Motor neuron (in vitro differentiated cells): ENCODE measurements around the gene MBTD1. TPM values are rescaled to one million over a fixed set of nuclear protein-coding genes. Genes with fewer than 3 reads are reported as not detected.

Experiments used
- ATAC-seq, 8 experiments: fragments of 200-7000 bp; cut with Tn5 transposase; replicated peaks in 6 of 8; 2 replicates each; pipeline ENCODE4 v1.8.0; 2021; ENCODE audit warnings: mild to moderate bottlenecking in 8 of 8, moderate library complexity in 8 of 8
- H3K27ac ChIP-seq, 2 donors: fragments of 250-450 bp; sonication (Bioruptor Pico); 2 replicates each; pipeline ENCODE4 v1.9.0; 2021; ENCODE audit warnings: antibody characterized with exemption in 2 of 2, mild to moderate bottlenecking in 2 of 2, moderate library complexity in 1 of 2
- H3K4me1 ChIP-seq, 2 donors: fragments of 250-450 bp; sonication (Bioruptor Pico); replicated peaks in 1 of 2; 2 replicates each; pipeline ENCODE4 v1.6.1; 2021; ENCODE audit warnings: antibody characterized with exemption in 2 of 2, mild to moderate bottlenecking in 2 of 2, moderate library complexity in 1 of 2
- H3K4me3 ChIP-seq, 5 donors: fragments of 250-450 bp; sonication (Bioruptor Pico); 2 replicates each; pipeline ENCODE4 v1.9.0; 2021; ENCODE audit warnings: antibody characterized with exemption in 5 of 5, mild to moderate bottlenecking in 5 of 5, moderate library complexity in 4 of 5
- WGBS, 10 experiments: fragments of 450-650 bp; shearing (Covaris generic); methylation state at CpG; one replicate each; pipeline ENCODE4 v1.0.0; 2022; 5-methylcytosine and 5-hydroxymethylcytosine counted together
- in situ Hi-C, 9 experiments: fragments of 400-800 bp; cut with MboI; loops; one replicate each; pipeline ENCODE4 v1.15.0; 2021; ENCODE audit warnings: low sequenced_read_pairs in 9 of 9, low pct_unique_long_range_greater_than_20kb in 2 of 9; ENCODE audit not compliant: unreplicated experiment in 9 of 9
- total RNA-seq, 8 experiments: library from RNA; unstranded; fragments of 300-600 nt; gene quantifications; 2 replicates each; pipeline versions ENCODE4 v1.2.3 to v1.2.4, GENCODE V29; 2022

MBTD1 gene
- total RNA-seq, 8 experiments from 2014 or later = 15.3 to 56.2 (median 19.8) TPM

DNA sequence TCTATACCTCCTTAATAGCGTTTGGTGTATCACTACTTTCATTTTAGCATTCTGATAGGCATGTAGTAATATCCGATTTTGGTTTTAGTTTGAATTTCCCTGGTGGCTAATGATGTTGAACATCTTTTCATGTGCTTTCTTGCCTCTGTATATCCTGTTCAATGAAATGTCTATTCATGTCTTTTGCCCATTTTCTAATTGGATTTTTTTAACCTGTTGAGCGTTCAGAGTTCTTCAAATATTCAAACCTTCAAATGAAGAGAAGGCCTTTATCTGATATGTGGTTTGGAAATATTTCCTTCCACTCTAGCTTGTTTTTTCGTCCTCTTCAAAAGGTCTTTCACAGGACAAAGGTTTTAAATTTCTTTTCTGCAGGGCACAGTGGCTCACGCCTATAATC, 108.9 kb downstream of the MBTD1 start:
- Histone ChIP-seq H3K4me3 (no peak overlapping the region), H3K4me1 (peaks cover 8 to 14% of the 10 kb centered on the region in 2 donors), H3K27ac (no peak overlapping the region)
- no peak for ATAC-seq
- 83 to 100% (median 93%) methylated on average over 1 to 5 of the region's 5 CpGs for WGBS, 10 experiments
- in situ Hi-C loops = loop anchor here in 2 of 9 experiments (10.0 kb wide), 1 partner anchor 146 kb away; no protein-coding TSS in a partner anchor

DNA sequence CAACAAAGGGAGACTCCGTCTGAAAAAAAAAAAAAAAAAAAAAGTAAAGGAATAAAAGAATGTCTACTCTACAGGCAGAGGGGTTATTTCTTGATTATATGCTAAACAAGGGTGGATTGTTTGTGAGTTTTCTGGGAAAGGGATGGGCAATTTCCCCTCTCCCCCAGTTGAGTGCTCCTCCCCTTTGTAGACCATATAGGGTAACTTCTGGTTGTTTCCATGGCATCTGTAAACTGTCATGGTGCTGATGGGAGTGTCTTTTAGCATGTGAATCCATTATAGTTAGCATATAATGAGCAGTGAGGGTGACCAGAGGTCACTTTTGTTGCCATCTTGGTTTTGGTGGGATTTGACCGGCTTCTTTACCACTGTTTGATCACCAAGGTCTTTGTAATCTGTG, 110.7 kb downstream of the MBTD1 start:
- H3K27ac ChIP-seq = no peak overlapping the region
- H3K4me1 ChIP-seq = peaks cover 9 to 14% of the 10 kb centered on the region in 2 donors
- no peak overlapping the region for H3K4me3 ChIP-seq
- WGBS, 10 experiments = 50 to 100% (median 100%) methylated on average over 1 to 2 of the region's 2 CpGs; no CpG with 5 or more reads in 3 of the 10 experiments
- peak in 1 of 8 experiments; percentile 0 for ATAC-seq
- in situ Hi-C loops = no loop called here

DNA sequence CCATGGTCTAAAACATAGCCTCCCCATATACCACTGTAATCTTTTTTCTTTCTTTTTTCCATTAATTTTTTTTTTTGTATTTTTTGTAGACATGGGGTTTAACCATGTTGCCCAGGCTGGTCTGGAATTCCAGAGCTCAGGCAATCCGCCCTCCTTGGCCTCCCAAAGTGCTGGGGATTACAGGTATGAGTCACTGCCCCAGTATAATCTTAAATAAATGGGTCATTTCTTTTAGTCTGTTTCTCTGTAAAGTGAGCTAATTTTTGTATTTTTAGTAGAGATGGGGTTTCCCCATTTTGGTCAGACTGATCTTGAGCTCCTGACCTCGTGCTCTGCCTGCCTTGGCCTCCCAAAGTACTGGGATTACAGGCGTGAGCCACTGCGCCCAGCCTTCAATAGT, 112.2 kb downstream of the MBTD1 start:
- in situ Hi-C loops = no loop called here
- WGBS, 10 experiments = 25 to 79% (median 60%) methylated on average over 1 to 4 of the region's 4 CpGs; no CpG with 5 or more reads in 2 of the 10 experiments
- H3K4me3 ChIP-seq = no peak overlapping the region
- peaks cover 15 to 18% of the 10 kb centered on the region in 2 donors for H3K4me1 ChIP-seq
- H3K27ac ChIP-seq = no peak overlapping the region
- peak in 1 of 8 experiments; percentile 6 for ATAC-seq

DNA sequence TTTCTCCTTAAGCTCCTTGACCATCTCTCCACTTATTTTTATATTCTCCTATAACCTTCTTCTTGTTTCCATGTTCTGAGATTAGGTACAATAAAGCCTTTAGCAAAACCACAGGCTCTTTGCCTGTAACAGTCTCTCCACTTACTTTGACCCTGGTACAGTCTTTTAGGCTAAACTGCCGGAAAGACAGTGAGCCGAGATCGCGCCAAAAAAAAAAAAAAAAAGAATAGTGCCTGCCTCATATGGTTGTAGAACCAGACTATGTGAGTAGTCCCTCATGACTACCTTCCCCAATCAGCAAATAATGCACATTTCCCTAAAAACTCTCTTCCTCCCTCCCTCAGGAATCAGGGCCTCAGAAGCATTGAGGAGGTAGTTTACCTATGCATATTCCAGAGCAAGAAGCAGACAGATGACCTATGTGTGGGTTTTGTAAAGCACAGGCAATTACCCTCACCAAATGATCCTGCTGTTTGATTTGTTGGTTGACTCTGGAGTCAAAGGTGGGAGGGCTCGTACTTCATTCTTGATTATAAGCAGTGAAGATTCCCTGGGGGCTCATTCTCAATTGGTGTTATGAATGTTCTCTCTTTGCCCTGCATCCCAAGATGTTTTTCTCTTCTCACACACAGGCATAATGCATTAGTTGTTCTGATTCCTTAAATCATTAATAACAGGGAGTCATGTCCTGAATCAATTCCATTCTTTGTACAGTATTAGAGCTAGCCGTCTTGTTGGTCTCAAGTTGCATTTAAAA, 115.4 kb downstream of the MBTD1 start:
- Histone ChIP-seq H3K4me1 (peaks cover 17 to 20% of the 10 kb centered on the region in 2 donors), H3K4me3 (no peak overlapping the region), H3K27ac (peak overlapping the region in 1 of 2 donors; percentile 72)
- in situ Hi-C loops = no loop called here
- WGBS, 10 experiments = 0 to 51% (median 46%) methylated on average over 1 to 5 of the region's 6 CpGs; no CpG with 5 or more reads in 2 of the 10 experiments
- ATAC-seq = peak in 6 of 8 experiments; percentile 58 to 95 (median 86)

DNA sequence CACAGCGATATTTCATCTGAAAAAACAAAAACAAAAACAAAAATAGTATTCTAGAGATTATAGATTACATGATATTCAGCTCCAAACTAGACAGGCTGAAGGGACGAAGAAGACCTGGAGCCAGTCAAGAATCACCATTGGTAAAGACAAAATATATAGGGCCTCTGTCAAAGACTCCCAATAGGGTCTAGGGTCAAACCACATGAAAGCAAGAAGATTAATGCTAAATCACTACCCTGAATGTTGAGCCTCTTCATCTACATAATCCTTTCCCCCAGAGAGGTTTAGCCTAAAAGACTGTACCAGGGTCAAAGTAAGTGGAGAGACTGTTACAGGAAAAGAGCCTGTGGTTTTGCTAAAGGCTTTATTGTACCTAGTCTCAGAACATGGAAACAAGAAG, 117.3 kb downstream of the MBTD1 start:
- Histone ChIP-seq H3K4me3 (no peak overlapping the region), H3K4me1 (peaks cover 17 to 20% of the 10 kb centered on the region in 2 donors), H3K27ac (peak overlapping the region in 1 of 2 donors; percentile 30)
- in situ Hi-C loops = no loop called here
- 45 to 100% (median 85%) methylated on average over 1 to 2 of the region's 2 CpGs; no CpG with 5 or more reads in 2 of the 10 experiments for WGBS, 10 experiments
- peak in 1 of 8 experiments; percentile 67 for ATAC-seq

DNA sequence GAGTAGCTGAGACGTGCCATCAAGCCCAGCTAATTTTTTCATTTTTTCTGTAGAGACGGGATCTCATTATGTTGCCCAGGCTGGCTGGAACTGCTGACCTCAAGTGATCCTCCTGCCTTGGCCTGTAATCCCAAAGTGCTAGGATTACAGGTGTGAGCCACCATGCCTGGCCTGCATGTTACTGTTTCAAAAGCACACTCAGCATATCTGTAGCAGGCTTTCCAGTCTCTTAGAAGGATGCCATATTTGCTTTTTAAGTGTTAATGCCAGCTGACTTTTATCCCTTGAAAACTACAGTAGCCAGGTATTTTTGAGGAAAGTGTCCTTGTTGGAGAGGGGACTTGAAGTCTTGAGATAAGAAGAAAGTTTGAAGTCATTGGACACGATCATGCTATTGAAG, 123.9 kb downstream of the MBTD1 start:
- 67 to 100% (median 92%) methylated on average over 1 to 3 of the region's 3 CpGs for WGBS, 10 experiments
- in situ Hi-C loops = no loop called here

DNA sequence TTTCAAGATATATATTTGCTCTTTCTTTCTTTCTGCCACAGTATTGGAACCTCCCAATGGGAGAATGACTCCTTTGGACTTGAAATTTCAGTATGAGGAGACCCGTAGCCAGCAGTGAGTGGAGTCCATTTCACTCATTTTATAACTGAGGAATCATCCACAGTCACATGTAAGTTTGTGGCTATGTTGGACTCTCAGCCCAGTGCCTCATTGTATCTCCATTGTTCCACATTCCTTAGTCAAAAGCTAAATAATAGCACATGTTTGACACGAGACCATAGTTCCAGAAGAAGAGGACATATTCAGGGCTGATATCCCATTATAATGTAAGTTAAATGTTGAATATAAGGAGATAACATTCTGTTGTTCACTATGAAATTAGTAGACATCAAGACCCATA, 126.5 kb downstream of the MBTD1 start:
- Histone ChIP-seq H3K4me1 (peaks cover 0 to 3% of the 10 kb centered on the region in 2 donors), H3K27ac (no peak overlapping the region), H3K4me3 (no peak overlapping the region)
- WGBS, 10 experiments = 0 to 92% (median 83%) methylated on average over 1 to 2 of the region's 2 CpGs; no CpG with 5 or more reads in 3 of the 10 experiments
- no peak for ATAC-seq
- in situ Hi-C loops = no loop called here

More for the DNA sequence above, 123.9 kb downstream of the MBTD1 start:
- ATAC-seq = no peak
- no peak overlapping the region for H3K27ac ChIP-seq
- H3K4me3 ChIP-seq = no peak overlapping the region
- H3K4me1 ChIP-seq = peaks cover 0 to 3% of the 10 kb centered on the region in 2 donors

DNA sequence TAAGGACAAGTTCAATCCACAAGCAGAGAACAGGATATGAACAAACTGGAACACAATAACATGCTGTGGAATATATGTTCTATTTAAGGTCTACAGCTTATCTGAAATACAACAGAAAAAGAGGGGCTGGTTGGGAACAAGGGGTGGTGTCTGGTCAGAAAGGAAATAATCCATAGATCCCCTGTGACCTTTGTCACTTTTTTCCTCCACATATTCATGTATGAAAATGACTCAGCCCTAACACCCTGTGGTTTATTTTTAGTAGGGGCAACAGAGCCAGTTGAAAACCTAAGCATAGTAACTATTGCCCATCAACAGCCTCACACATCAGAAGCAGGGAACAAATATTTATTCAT, 126.9 kb downstream of the MBTD1 start:
- H3K4me3 ChIP-seq = no peak overlapping the region
- no peak overlapping the region for H3K27ac ChIP-seq
- in situ Hi-C loops = no loop called here
- peaks cover 0 to 3% of the 10 kb centered on the region in 2 donors for H3K4me1 ChIP-seq
- peak in 6 of 8 experiments; percentile 15 to 83 (median 60) for ATAC-seq

DNA sequence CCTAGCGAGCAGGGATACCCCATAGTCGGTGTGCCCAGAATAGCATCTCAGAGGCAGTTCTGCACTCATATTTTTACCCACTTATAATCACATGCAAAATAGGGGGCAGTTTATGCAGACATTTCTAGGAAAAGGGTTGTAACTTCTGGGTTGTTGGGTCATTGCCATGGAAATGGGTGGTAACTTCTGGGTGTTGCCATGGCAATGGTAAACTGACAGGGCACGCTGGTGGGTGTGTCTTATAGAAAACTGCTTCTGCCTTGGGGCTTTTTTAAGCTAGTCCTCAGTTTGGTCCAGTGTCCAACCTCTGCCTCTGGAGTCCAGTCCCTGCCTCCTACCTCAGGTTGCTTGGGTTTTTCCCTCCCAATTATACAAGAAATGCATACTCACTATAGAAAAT, 131.8 kb downstream of the MBTD1 start:
- peaks cover 0 to under 1% of the 10 kb centered on the region in 2 donors for H3K4me1 ChIP-seq
- peak in 3 of 8 experiments; percentile 84 to 91 (median 89) for ATAC-seq
- H3K27ac ChIP-seq = no peak overlapping the region
- 0 to 97% (median 71%) methylated on average over 1 to 3 of the region's 3 CpGs; no CpG with 5 or more reads in 1 of the 10 experiments for WGBS, 10 experiments
- H3K4me3 ChIP-seq = no peak overlapping the region
- in situ Hi-C loops = no loop called here

Other genes with a start within 250 kb of the MBTD1 start
- gene SPAG9, start 139.2 kb downstream of the MBTD1 start, total RNA-seq = 100 to 1,000 TPM in 7 of 8 experiments, 10 to 100 TPM in 1; 94.7 to 214 (median 139) TPM
- 100 to 1,000 TPM; 140 to 332 (median 213) TPM for gene NME1, start 106.5 kb downstream of the MBTD1 start, total RNA-seq
- 100 to 1,000 TPM; 352 to 700 (median 505) TPM for gene NME2, start 93.6 kb downstream of the MBTD1 start, total RNA-seq
- gene UTP18, start 497 bp upstream of the MBTD1 start, total RNA-seq = 10 to 100 TPM; 28.7 to 47.1 (median 37.6) TPM